Epithelial cell of esophagus (primary cell): ENCODE measurements around the gene ASCL1.

Experiments
- DNase-seq: peaks from one replicate; pipeline ENCODE4 v3.0.0; 2010; ENCODE audit warnings: low read depth
- H3K4me3 ChIP-seq: 2 replicates; pipeline ENCODE4 v1.5.1; 2011; ENCODE audit warnings: mild to moderate bottlenecking, low read length, control low read depth
- TF ChIP-seq, protein P1 (sequence below): IDR thresholded peaks from 2 replicates; pipeline ENCODE4 v1.5.1; 2011; ENCODE audit warnings: low read depth, mild to moderate bottlenecking, low read length, control low read depth, inconsistent platforms; ENCODE audit not compliant: insufficient read depth; ENCODE audit errors: missing control alignments

Gene ASCL1

DNA sequence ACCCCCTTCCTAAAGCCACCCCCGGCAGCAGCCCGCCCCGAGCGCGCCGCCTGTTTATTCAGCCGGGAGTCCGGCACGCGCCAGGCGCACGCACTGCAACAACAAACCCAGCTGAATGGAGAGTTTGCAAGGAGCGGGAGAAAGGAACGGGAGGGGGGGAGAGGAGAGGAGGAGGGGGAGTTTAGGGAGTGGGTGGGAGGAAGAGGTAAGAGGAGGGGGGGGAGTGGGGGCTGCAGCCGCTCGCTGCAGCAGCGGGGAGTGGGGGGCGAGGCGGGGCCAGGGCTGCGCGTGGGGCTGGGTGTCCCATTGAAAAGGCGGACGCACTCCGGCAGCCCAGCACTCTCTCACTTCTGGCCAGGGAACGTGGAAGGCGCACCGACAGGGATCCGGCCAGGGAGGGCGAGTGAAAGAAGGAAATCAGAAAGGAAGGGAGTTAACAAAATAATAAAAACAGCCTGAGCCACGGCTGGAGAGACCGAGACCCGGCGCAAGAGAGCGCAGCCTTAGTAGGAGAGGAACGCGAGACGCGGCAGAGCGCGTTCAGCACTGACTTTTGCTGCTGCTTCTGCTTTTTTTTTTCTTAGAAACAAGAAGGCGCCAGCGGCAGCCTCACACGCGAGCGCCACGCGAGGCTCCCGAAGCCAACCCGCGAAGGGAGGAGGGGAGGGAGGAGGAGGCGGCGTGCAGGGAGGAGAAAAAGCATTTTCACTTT, at the start of gene ASCL1:
Gene ASCL1, plus strand, starts transcription at position 336 of the 712 bp plus-strand sequence. CDS start 571 bp downstream, outside the sequence.
- DNase-seq = peak; percentile 33
- TF ChIP-seq, protein P1, sequence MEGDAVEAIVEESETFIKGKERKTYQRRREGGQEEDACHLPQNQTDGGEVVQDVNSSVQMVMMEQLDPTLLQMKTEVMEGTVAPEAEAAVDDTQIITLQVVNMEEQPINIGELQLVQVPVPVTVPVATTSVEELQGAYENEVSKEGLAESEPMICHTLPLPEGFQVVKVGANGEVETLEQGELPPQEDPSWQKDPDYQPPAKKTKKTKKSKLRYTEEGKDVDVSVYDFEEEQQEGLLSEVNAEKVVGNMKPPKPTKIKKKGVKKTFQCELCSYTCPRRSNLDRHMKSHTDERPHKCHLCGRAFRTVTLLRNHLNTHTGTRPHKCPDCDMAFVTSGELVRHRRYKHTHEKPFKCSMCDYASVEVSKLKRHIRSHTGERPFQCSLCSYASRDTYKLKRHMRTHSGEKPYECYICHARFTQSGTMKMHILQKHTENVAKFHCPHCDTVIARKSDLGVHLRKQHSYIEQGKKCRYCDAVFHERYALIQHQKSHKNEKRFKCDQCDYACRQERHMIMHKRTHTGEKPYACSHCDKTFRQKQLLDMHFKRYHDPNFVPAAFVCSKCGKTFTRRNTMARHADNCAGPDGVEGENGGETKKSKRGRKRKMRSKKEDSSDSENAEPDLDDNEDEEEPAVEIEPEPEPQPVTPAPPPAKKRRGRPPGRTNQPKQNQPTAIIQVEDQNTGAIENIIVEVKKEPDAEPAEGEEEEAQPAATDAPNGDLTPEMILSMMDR = no peak
- peak within 1 kb of the TSS; percentile 30 for H3K4me3 ChIP-seq

DNA sequence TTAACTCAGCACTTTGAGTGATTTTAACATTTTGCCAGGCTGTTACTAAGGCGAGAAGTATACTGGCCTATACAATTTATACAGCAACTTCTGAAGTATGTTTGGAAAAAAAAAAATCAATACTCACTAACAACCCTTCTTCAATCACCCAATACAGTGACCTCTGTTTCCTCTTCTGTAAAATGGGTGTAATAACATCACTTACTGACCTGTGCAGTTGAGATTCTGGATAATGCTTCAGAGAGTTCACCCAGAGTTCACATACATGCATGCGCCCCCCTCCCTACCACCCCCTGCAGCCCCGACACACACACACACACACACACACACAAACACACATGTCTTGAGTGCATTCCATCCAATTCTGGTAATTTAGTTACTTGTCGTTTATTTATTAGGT, 49.6 kb upstream of the ASCL1 start:
- no peak for DNase-seq
- TF ChIP-seq, protein P1 = no peak
- H3K4me3 ChIP-seq = no peak overlapping the region

DNA sequence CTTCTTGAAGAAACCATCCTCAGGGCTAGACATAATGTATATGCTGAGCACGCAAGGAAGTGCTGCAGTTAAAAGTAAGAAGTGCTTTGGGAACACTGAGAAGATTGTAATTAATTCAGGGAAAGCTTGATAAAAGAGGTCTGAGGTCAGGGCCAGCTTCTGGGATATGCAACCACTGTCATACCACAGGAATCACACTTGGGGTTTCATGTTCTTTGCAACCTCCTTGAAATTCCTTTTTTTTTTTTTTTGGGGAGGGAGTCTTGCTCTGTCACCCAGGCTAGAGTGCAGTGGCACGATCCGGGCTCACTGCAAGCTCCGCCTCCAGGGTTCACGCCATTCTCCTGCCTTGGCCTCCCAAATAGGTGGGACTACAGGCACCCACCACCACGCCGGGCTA, 47.3 kb upstream of the ASCL1 start:
- TF ChIP-seq, protein P1 = no peak
- H3K4me3 ChIP-seq = no peak overlapping the region
- DNase-seq = no peak

DNA sequence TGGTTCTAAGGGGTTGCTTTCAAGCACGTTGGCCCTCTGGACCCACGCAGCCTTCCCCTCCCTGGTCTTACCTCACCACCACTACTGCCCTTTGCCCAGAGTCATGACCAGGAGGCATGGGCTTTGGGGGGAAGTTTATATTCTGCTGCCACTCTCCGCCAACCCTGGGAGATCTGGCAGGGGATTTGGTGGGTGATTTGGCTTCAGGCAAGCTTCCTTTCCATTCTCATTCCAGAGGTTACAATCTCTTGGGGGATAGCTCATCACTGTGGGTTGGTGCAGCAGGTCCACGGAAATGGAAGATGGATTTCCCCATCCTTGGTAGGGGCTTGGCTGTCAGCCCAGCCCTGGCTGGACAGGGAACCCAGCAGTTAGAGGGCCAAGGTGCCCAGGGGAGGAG, 46.7 kb upstream of the ASCL1 start:
- TF ChIP-seq, protein P1 = no peak
- no peak for DNase-seq
- H3K4me3 ChIP-seq = no peak overlapping the region

DNA sequence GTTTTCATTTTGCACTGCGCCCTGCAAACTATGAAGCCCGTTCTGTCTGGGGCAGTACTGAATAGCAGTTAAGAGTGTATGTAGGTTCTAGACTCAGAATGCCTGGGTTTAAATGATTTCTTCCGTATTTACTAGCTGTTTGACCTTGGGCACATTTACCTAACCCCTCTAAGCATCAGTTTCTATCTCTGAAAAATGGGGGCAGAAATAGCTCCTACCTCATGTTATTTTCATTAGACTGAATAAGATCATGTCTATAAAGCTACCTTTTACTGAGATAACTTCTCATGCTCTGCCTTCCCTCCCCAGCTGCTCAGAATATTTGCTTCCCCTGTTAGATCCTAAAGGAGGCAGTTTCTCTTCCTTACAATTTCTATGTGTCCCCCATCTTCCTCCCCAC, 46.2 kb upstream of the ASCL1 start:
- no peak overlapping the region for H3K4me3 ChIP-seq
- no peak for DNase-seq
- TF ChIP-seq, protein P1 = no peak

DNA sequence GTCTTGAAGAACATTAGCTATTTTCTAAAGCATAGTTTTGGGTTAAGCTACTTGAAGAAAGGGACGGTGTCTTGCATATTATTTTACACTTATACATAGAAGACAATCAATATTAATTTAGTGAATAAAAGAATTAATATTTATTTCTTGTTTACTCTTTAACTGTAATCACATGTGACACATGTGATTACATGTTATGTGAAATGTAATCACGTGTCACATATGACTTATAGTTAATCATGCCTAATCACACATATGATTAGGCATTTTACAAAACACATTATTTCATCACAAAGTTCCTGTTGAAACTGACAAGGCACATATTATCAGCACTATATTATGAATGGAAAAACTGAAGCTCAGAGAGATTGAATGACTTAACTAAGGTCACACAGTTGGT, 45.2 kb upstream of the ASCL1 start:
- DNase-seq = no peak
- TF ChIP-seq, protein P1 = no peak
- no peak overlapping the region for H3K4me3 ChIP-seq

DNA sequence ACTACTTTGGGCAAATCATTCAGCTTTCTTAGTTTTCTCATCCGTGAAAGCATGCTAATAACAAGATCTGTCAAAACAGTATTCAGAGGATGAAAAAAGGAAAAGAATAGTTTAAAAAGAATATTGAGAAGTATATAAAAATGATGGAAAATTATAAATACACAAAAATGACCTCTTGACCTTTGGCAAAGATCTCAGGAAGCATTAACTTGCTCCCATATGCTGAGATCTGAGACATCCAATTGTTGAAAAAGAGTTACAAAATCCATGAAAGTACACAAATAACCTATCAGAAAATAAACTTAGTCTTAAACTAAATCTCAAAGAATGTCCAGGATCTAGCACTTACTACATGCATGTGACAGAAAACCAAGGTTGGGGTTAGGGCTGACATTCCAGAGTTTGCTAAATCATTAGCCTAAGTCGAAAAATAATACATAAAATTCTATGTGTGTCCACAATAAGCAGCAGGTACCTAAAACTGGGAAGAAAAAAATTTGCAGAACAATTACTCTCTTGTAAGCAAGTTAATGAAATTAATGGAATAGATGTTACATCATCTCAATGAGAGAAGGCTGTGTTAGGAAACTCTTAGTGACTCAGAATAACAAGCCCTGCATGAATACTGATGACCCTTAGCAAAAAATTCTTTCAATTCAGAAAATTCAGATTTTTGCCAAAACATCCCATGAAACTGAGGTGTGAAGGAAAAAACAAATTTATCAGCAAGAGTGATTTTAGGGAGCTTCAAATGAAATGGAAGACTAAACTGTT, 43.8 kb upstream of the ASCL1 start:
- H3K4me3 ChIP-seq = no peak overlapping the region
- TF ChIP-seq, protein P1 = no peak
- DNase-seq = peak; percentile 2
